Measurements from ENCODE around the gene KCNMA1.

KCNMA1 gene

GRCh38 chr10:77157248-77158019 lies 480.2 kb downstream of the KCNMA1 start:
- no peak for DNase-seq (ENCODE audit: low read depth in 2 of 2)

- no peak for DNase-seq (ENCODE audit: low read depth in 2 of 2)
These were observed 481.2 kb downstream of the KCNMA1 start for GRCh38 chr10:77156406-77156879.

- no peak for DNase-seq (ENCODE audit: low read depth in 2 of 2)
These were observed 485.4 kb downstream of the KCNMA1 start for GRCh38 chr10:77152256-77152655.

GRCh38 chr10:77151408-77151807 lies 486.2 kb downstream of the KCNMA1 start:
- no peak for DNase-seq (ENCODE audit: low read depth in 2 of 2)

- no peak for DNase-seq (ENCODE audit: low read depth in 2 of 2)
These were observed 487.9 kb downstream of the KCNMA1 start for GRCh38 chr10:77149706-77150105.

GRCh38 chr10:77149001-77149400 lies 488.6 kb downstream of the KCNMA1 start:
- no peak for DNase-seq (ENCODE audit: low read depth in 2 of 2)

GRCh38 chr10:77147871-77148270 lies 489.7 kb downstream of the KCNMA1 start:
- no peak for DNase-seq (ENCODE audit: low read depth in 2 of 2)

- no peak for DNase-seq (ENCODE audit: low read depth in 2 of 2)
These were observed 490.8 kb downstream of the KCNMA1 start for GRCh38 chr10:77146712-77147336.

- DNase-seq (ENCODE audit: low read depth in 2 of 2): no peak
These were observed 493.0 kb downstream of the KCNMA1 start for GRCh38 chr10:77144656-77145055.

GRCh38 chr10:77139252-77140160 lies 498.1 kb downstream of the KCNMA1 start:
- DNase-seq (ENCODE audit: low read depth in 2 of 2): no peak

GRCh38 chr10:77138541-77138940 lies 499.1 kb downstream of the KCNMA1 start:
- no peak for DNase-seq (ENCODE audit: low read depth in 2 of 2)

- DNase-seq (ENCODE audit: low read depth in 2 of 2): no peak
These were observed 502.1 kb downstream of the KCNMA1 start for GRCh38 chr10:77135555-77135954.

- DNase-seq (ENCODE audit: low read depth in 2 of 2): no peak
These were observed 506.4 kb downstream of the KCNMA1 start for GRCh38 chr10:77131214-77131613.

GRCh38 chr10:77127243-77127642 lies 510.4 kb downstream of the KCNMA1 start:
- no peak for DNase-seq (ENCODE audit: low read depth in 2 of 2)

- DNase-seq (ENCODE audit: low read depth in 2 of 2): no peak
These were observed 512.4 kb downstream of the KCNMA1 start for GRCh38 chr10:77125231-77125630.

GRCh38 chr10:77123330-77123729 lies 514.3 kb downstream of the KCNMA1 start:
- DNase-seq (ENCODE audit: low read depth in 2 of 2): no peak

GRCh38 chr10:77121829-77122228 lies 515.8 kb downstream of the KCNMA1 start:
- DNase-seq (ENCODE audit: low read depth in 2 of 2): no peak

GRCh38 chr10:77120666-77121376 lies 516.8 kb downstream of the KCNMA1 start:
- no peak for DNase-seq (ENCODE audit: low read depth in 2 of 2)

GRCh38 chr10:77120012-77120411 lies 517.6 kb downstream of the KCNMA1 start:
- DNase-seq (ENCODE audit: low read depth in 2 of 2): no peak

- no peak for DNase-seq (ENCODE audit: low read depth in 2 of 2)
These were observed 518.9 kb downstream of the KCNMA1 start for GRCh38 chr10:77118603-77119282.

GRCh38 chr10:77117501-77117900 lies 520.1 kb downstream of the KCNMA1 start:
- DNase-seq (ENCODE audit: low read depth in 2 of 2): no peak

All from stimulated activated CD4-positive, alpha-beta T cell treated with anti-CD3 and anti-CD28 coated beads, Interleukin-1b, Interleukin-23, amount 100 ng/mL, for 4 hours (primary cell).